GM12878 (cell line): ENCODE data around the gene MRRF. TPM values are rescaled to one million over a fixed set of nuclear protein-coding genes. Genes with fewer than 3 reads are reported as not detected.

Experiments used
- ATAC-seq: fragments of 200-7000 bp; cut with Tn5 transposase; 3 replicates; pipeline ENCODE4 v1.9.1; 2020; ENCODE audit warnings: mild to moderate bottlenecking, moderate library complexity
- BruUV-seq: library from RNA; stranded (reverse); fragments of 400-500 nt; replicated peaks from 2 replicates; lab custom pipeline; 2021; lab: Mats Ljungman, UMichigan
- CTCF ChIA-PET: fragments of 300-600 bp; sonication (Branson Sonifier 250); formaldehyde crosslinking; extraction: SDS; loops from one replicate; lab custom pipeline; 2021; ENCODE audit warnings: inconsistent platforms; lab: Yijun Ruan, JAX
- POLR2A ChIA-PET: fragments of 350-600 bp; formaldehyde crosslinking; extraction: SDS; loops from one replicate; lab custom pipeline; 2021; ENCODE audit warnings: inconsistent platforms; lab: Charles Lee
- RAD21 ChIA-PET: fragments of 300-600 bp; sonication (Branson Sonifier 250); formaldehyde crosslinking; loops from one replicate; lab custom pipeline; 2023; ENCODE audit warnings: antibody characterized with exemption; ENCODE audit not compliant: unreplicated experiment; lab: Charles Lee
- SMC1A ChIA-PET: fragments of 300-600 bp; sonication (Branson Sonifier 250); formaldehyde crosslinking; loops from one replicate; lab custom pipeline; 2023; ENCODE audit not compliant: unreplicated experiment, uncharacterized antibody; lab: Charles Lee
- DNase-seq: peaks from one replicate; pipeline ENCODE4 v3.0.0-alpha.2; 2011; ENCODE audit warnings: low read depth, low spot score
- FAIRE-seq: peaks from 3 replicates; lab custom pipeline; 2011; peaks lifted over from hg19 to GRCh38; lab: Jason Lieb, UNC
- H2AFZ ChIP-seq: 2 replicates; pipeline ENCODE4 v1.6.0; 2011; ENCODE audit warnings: low read depth, low read length, control low read depth; ENCODE audit not compliant: control insufficient read depth
- H3K27ac ChIP-seq: 2 replicates; pipeline ENCODE4 v1.5.1; 2011; ENCODE audit warnings: control low read depth; ENCODE audit not compliant: control insufficient read depth, insufficient read depth
- H3K27me3 ChIP-seq, 2 experiments: replicated peaks in 1 of 2; 2 replicates each; pipeline versions ENCODE4 v1.6.0 to v1.6.1; 2011; ENCODE audit warnings: low read length in 1 of 2; ENCODE audit not compliant: control insufficient read depth in 2 of 2, insufficient read depth in 2 of 2
- H3K36me3 ChIP-seq, 2 experiments: 2 replicates each; pipeline ENCODE4 v1.5.1; 2011; ENCODE audit warnings: low read length in 1 of 2; ENCODE audit not compliant: control insufficient read depth in 2 of 2, insufficient read depth in 2 of 2
- H3K4me1 ChIP-seq: 2 replicates; pipeline ENCODE4 v1.6.1; 2011; ENCODE audit warnings: mild to moderate bottlenecking, low read length, moderate library complexity, mixed read lengths; ENCODE audit not compliant: control insufficient read depth, insufficient read depth
- H3K4me2 ChIP-seq: 2 replicates; pipeline ENCODE4 v1.6.0; 2011; ENCODE audit warnings: control low read depth; ENCODE audit not compliant: control insufficient read depth, insufficient read depth
- H3K4me3 ChIP-seq: fragments of 200-600 bp; sonication (generic); 2 replicates; pipeline ENCODE4 v1.5.1; 2016
- H3K79me2 ChIP-seq: 2 replicates; pipeline ENCODE4 v1.6.0; 2011; ENCODE audit warnings: low read length; ENCODE audit not compliant: control insufficient read depth, insufficient read depth
- H3K9ac ChIP-seq: 2 replicates; pipeline ENCODE4 v1.8.0; 2011; ENCODE audit warnings: low read length, control low read depth, mixed read lengths; ENCODE audit not compliant: control insufficient read depth, insufficient read depth
- H3K9me3 ChIP-seq: replicated peaks from 3 replicates; pipeline ENCODE4 v1.5.1; 2011; ENCODE audit warnings: mild to moderate bottlenecking, low read length; ENCODE audit not compliant: control insufficient read depth, insufficient read depth
- H4K20me1 ChIP-seq: 2 replicates; pipeline ENCODE4 v1.6.0; 2011; ENCODE audit not compliant: control insufficient read depth, insufficient read depth
- FOXM1 ChIP-seq: IDR thresholded peaks from 2 replicates; pipeline ENCODE4 v1.6.1; 2012; ENCODE audit warnings: low read depth, mild to moderate bottlenecking, inconsistent platforms, low read length, moderate library complexity
- MEF2A ChIP-seq: IDR thresholded peaks from 2 replicates; pipeline ENCODE4 v1.6.1; 2011; ENCODE audit warnings: low read depth, mild to moderate bottlenecking, low read length, moderate library complexity; ENCODE audit not compliant: insufficient read depth
- NFYB ChIP-seq: IDR thresholded peaks from 2 replicates; pipeline ENCODE4 v1.6.1; 2011; ENCODE audit warnings: low read depth, mild to moderate bottlenecking, low read length, improper control_type of control experiment, moderate library complexity; ENCODE audit not compliant: insufficient read depth
- NR2C1 ChIP-seq: fragments of 450-650 bp; IDR thresholded peaks from 2 replicates; pipeline ENCODE4 v1.6.1; 2017; ENCODE audit warnings: antibody characterized with exemption, mild to moderate bottlenecking, moderate library complexity
- PML ChIP-seq: IDR thresholded peaks from 2 replicates; pipeline ENCODE4 v1.6.1; 2012; ENCODE audit warnings: low read length, inconsistent platforms
- POLR2A ChIP-seq: IDR thresholded peaks from 2 replicates; pipeline ENCODE4 v1.6.1; 2011; ENCODE audit warnings: low read depth, mild to moderate bottlenecking, low read length
- RBBP5 ChIP-seq: fragments of 200-600 bp; sonication (generic); conservative IDR thresholded peaks from 2 replicates; pipeline ENCODE4 v1.6.1; 2016
- RCOR1 ChIP-seq: conservative IDR thresholded peaks from 2 replicates; pipeline ENCODE4 v1.6.1; 2012; ENCODE audit warnings: low read depth, low read length, improper control_type of control experiment
- TBL1XR1 ChIP-seq: IDR thresholded peaks from 2 replicates; pipeline ENCODE4 v1.6.1; 2012; ENCODE audit warnings: low read depth, low read length, improper control_type of control experiment
- ZNF217 ChIP-seq: fragments of 450-650 bp; IDR thresholded peaks from 2 replicates; pipeline ENCODE4 v1.6.1; 2017; ENCODE audit warnings: antibody characterized with exemption, mild to moderate bottlenecking
- ZZZ3 ChIP-seq: IDR thresholded peaks from 2 replicates; pipeline ENCODE4 v1.6.1; 2011; ENCODE audit warnings: low read depth; ENCODE audit not compliant: control insufficient read depth, insufficient read length
- WGBS: methylation state at CpG from one replicate; pipeline ENCODE4 v1.1.6; 2016; ENCODE audit warnings: low lambda C conversion rate; ENCODE audit not compliant: insufficient replicate concordance, insufficient coverage; ENCODE audit errors: missing lambda C conversion rate; 5-methylcytosine and 5-hydroxymethylcytosine counted together
- in situ Hi-C: fragments of 300-500 bp; cut with MboI; formaldehyde crosslinking; loops from 9 replicates; pipeline ENCODE4 v1.14.3; 2018; ENCODE audit warnings: mixed read lengths
- intact Hi-C: fragments of 100-400 bp; cut with micrococcal nuclease; formaldehyde crosslinking; loops from one replicate; pipeline ENCODE4 v1.14.2; 2022; ENCODE audit not compliant: unreplicated experiment
- polyA plus RNA-seq, 11 experiments: library from polyadenylated mRNA; depleted of rRNA in 4 of 11; unstranded in 6 of 11; stranded (reverse) in 5 of 11; fragments of >200 nt; fragmentation: Nextera tagmentation in 4 of 11; fragmentation: Illumina TruSeq in 1 of 11; extraction: Ambion mirVana in 4 of 11; extraction: Trizol in 1 of 11; gene quantifications; 1 replicate in 1 of 11; 2 replicates in 10 of 11; pipeline versions ENCODE4 v1.2.1 to v1.2.3, GENCODE V29; 2011 to 2016; ENCODE audit warnings: inconsistent platforms in 2 of 11, missing spikeins in 2 of 11, low read depth in 1 of 11
- total RNA-seq, 4 experiments: library from RNA; depleted of rRNA in 3 of 4; stranded (reverse); fragments of >200 nt in 3 of 4; fragmentation: Illumina TruSeq in 1 of 4; extraction: Trizol in 1 of 4; gene quantifications; 2 replicates each; pipeline versions ENCODE4 v1.2.1 to v1.2.3, GENCODE V29; 2013 to 2021
- TF ChIP-seq, protein P1 (sequence below): fragments of 450-650 bp; IDR thresholded peaks from 2 replicates; pipeline ENCODE4 v1.6.1; 2014; ENCODE audit warnings: mild to moderate bottlenecking
- TF ChIP-seq, protein P2 (sequence below): IDR thresholded peaks from 2 replicates; pipeline ENCODE4 v1.6.1; 2012; ENCODE audit warnings: low read depth, low read length, improper control_type of control experiment
- TF ChIP-seq, protein P3 (sequence below): fragments of 450-650 bp; formaldehyde crosslinking; IDR thresholded peaks from 2 replicates; pipeline ENCODE4 v1.5.0; 2022; ENCODE audit warnings: mild to moderate bottlenecking, missing genetic modification characterization

Gene MRRF
- total and polyA plus RNA-seq, 10 of the 15 experiments (the other 5 are each of a cell fraction or from before 2014, with no cell fraction given), result 64.8 to 112 (median 76.4) TPM

DNA sequence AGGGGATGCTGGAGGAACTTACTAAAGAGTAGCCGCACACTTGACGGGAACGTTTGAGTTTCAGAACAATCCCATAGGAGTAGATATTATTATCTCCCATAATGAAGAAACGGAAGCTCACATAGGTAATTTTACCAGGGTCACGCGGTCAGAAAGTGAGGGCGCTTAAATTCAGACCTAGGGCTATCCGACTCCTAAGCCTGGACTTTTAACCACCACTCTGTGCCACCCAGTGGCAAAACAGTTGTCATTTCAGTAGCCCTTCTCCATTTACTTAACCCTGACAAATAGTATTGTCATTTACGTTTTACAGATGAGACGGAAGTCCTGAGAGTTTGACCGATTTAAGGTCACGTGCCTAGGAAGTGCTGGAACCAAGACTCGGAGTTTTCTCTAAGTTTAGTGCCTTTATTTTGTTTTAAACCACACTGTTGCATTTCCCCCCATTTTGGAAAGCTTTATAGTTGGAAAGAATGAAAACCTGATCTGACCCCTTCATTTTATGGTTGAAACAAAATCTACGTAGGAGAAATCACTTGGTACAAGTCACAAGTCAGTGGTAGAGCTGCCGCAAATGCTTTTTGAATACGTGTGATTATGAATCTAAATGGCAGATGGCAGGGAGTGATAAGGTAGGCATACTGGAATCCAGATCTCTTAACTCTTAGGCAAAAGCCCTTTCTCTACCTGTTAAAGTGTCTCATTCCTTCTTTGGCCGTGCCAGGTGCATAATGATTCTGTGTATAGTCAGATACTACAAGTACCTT, 650 bp downstream of the MRRF start (continued):
- TF ChIP-seq, protein P1, sequence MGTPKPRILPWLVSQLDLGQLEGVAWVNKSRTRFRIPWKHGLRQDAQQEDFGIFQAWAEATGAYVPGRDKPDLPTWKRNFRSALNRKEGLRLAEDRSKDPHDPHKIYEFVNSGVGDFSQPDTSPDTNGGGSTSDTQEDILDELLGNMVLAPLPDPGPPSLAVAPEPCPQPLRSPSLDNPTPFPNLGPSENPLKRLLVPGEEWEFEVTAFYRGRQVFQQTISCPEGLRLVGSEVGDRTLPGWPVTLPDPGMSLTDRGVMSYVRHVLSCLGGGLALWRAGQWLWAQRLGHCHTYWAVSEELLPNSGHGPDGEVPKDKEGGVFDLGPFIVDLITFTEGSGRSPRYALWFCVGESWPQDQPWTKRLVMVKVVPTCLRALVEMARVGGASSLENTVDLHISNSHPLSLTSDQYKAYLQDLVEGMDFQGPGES, result no peak
- TF ChIP-seq ZZZ3, result no peak
- TF ChIP-seq NR2C1, result no peak

DNA sequence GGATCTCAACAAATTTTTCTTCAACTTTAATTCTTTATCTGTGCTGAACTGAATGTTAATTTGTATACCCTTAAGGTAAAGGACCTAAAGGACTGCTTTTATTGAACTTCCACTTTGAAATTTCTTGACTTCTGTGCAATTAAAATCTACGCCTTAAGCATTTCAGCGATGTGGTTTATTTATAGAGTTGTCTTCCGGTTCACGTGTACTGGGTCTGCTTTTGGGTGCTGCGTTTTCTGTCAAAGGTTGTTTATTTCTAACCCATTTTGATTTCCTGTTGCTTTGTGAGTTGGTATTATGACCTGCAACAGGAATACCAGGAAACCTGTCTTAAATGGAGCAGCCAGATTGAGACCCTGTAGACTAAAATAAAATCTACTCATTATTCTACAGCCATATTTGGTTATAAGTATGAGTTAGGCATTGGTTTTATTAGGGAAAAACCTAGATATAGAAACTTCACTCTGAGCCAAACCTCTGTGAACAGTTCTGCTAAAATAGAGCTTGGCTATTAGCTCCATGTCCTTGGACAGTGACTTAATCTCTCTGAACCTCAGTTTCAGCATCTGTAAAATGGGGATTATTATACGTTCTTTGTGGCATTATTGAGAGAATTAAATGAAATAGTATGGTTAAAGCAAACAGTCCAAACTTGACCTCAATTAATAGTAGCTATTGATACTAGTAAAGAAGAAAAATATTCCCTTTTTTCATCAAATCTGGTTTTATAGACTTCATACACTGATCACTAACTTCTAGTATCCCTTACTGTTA, 3.5 kb downstream of the MRRF start:
- WGBS, result 96% methylated on average over 6 of the region's 6 CpGs
- SMC1A ChIA-PET, result no interaction called here
- in situ Hi-C loops, result no loop called here

More for the DNA sequence above, 3.5 kb downstream of the MRRF start:
- BruUV-seq, result no TSS peak
- DNase-seq, result no peak
- H3K27ac ChIP-seq, result no peak overlapping the region
- H3K27me3 ChIP-seq, result no peaks in the 10 kb centered on the region
- H3K4me1 ChIP-seq, result no peaks in the 10 kb centered on the region
- intact Hi-C loops, result no loop called here
- no peaks in the 10 kb centered on the region; the same call in 2 of the 3 replicates for H3K9me3 ChIP-seq
- H3K9ac ChIP-seq, result no peak overlapping the region
- no peak overlapping the region for H3K4me2 ChIP-seq
- ChIA-PET POLR2A (no interaction called here), CTCF (no interaction called here)
- TF ChIP-seq, protein P2, sequence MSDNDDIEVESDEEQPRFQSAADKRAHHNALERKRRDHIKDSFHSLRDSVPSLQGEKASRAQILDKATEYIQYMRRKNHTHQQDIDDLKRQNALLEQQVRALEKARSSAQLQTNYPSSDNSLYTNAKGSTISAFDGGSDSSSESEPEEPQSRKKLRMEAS, result no peak
- TF ChIP-seq POLR2A, result no peak
- no peak for TF ChIP-seq TBL1XR1
- TF ChIP-seq MEF2A, result no peak
- no peak for TF ChIP-seq RBBP5
- TF ChIP-seq, protein P3, sequence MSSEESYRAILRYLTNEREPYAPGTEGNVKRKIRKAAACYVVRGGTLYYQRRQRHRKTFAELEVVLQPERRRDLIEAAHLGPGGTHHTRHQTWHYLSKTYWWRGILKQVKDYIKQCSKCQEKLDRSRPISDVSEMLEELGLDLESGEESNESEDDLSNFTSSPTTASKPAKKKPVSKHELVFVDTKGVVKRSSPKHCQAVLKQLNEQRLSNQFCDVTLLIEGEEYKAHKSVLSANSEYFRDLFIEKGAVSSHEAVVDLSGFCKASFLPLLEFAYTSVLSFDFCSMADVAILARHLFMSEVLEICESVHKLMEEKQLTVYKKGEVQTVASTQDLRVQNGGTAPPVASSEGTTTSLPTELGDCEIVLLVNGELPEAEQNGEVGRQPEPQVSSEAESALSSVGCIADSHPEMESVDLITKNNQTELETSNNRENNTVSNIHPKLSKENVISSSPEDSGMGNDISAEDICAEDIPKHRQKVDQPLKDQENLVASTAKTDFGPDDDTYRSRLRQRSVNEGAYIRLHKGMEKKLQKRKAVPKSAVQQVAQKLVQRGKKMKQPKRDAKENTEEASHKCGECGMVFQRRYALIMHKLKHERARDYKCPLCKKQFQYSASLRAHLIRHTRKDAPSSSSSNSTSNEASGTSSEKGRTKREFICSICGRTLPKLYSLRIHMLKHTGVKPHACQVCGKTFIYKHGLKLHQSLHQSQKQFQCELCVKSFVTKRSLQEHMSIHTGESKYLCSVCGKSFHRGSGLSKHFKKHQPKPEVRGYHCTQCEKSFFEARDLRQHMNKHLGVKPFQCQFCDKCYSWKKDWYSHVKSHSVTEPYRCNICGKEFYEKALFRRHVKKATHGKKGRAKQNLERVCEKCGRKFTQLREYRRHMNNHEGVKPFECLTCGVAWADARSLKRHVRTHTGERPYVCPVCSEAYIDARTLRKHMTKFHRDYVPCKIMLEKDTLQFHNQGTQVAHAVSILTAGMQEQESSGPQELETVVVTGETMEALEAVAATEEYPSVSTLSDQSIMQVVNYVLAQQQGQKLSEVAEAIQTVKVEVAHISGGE (CRISPR knock-in tag), result no peak
- no peak for TF ChIP-seq NFYB
- TF ChIP-seq RCOR1, result no peak
- no peak for TF ChIP-seq ZNF217
- TF ChIP-seq PML, result no peak
- TF ChIP-seq FOXM1, result no peak
- TF ChIP-seq, all 136 proteins: peak for 0
- RAD21 ChIA-PET, result no interaction called here
- Histone ChIP-seq H2AFZ (no peak overlapping the region), H3K36me3 (peaks cover 2 to 19% of the 10 kb centered on the region in 2 experiments; a peak in 3 of 4 replicates), H4K20me1 (no peaks in the 10 kb centered on the region), H3K79me2 (peaks cover 46% of the 10 kb centered on the region), H3K4me3 (no peak overlapping the region)
- FAIRE-seq, result no peak
- no peak for ATAC-seq
